Keratinocyte (primary cell): ENCODE measurements around the gene ZBTB17. TPM values are rescaled to one million over a fixed set of nuclear protein-coding genes. Genes with fewer than 3 reads are reported as not detected.

Source experiments
- DNase-seq: peaks from one replicate; pipeline ENCODE4 v3.0.0-alpha.2; 2011; ENCODE audit warnings: low read depth, missing footprints, low spot score
- FAIRE-seq: peaks from 2 replicates; lab custom pipeline; 2011; peaks lifted over from hg19 to GRCh38; lab: Jason Lieb, UNC
- H2AFZ ChIP-seq: 2 replicates; pipeline ENCODE4 v1.6.0; 2012; ENCODE audit warnings: low read length, control low read depth, inconsistent platforms; ENCODE audit not compliant: control insufficient read depth
- H3K27ac ChIP-seq: 2 replicates; pipeline ENCODE4 v1.5.1; 2011; ENCODE audit warnings: low read length; ENCODE audit not compliant: control insufficient read depth, insufficient read depth
- H3K27me3 ChIP-seq: 3 replicates; pipeline ENCODE4 v1.6.0; 2011; ENCODE audit warnings: low read length; ENCODE audit not compliant: control insufficient read depth, insufficient read depth; ENCODE audit errors: extremely low read depth
- H3K36me3 ChIP-seq, 2 experiments: 2 replicates in 1 of 2; 3 replicates in 1 of 2; pipeline ENCODE4 v1.5.1; 2011; ENCODE audit warnings: low read length in 2 of 2, mild to moderate bottlenecking in 1 of 2; ENCODE audit not compliant: control insufficient read depth in 2 of 2, insufficient read depth in 2 of 2; ENCODE audit errors: extremely low read depth in 1 of 2
- H3K4me1 ChIP-seq: 3 replicates; pipeline ENCODE4 v1.5.1; 2011; ENCODE audit warnings: low read length; ENCODE audit not compliant: control insufficient read depth, insufficient read depth; ENCODE audit errors: extremely low read depth
- H3K4me2 ChIP-seq: 3 replicates; pipeline ENCODE4 v1.6.0; 2011; ENCODE audit warnings: low read depth, low read length; ENCODE audit not compliant: control insufficient read depth, insufficient read depth; ENCODE audit errors: extremely low read depth
- H3K4me3 ChIP-seq, 3 experiments: fragments of 200-600 bp in 1 of 3; sonication (generic) in 1 of 3; 2 replicates in 2 of 3; 3 replicates in 1 of 3; pipeline ENCODE4 v1.5.1; 2011 to 2016; ENCODE audit warnings: low read length in 3 of 3, mild to moderate bottlenecking in 3 of 3, control low read depth in 2 of 3, inconsistent platforms in 1 of 3, low read depth in 1 of 3, mixed read lengths in 1 of 3, mixed run types in 1 of 3, moderate library complexity in 1 of 3; ENCODE audit not compliant: control insufficient read depth in 2 of 3, insufficient read depth in 2 of 3; ENCODE audit errors: extremely low read depth in 1 of 3
- H3K79me2 ChIP-seq: 2 replicates; pipeline ENCODE4 v1.6.0; 2012; ENCODE audit warnings: low read length; ENCODE audit not compliant: control insufficient read depth, insufficient read depth
- H3K9ac ChIP-seq: 3 replicates; pipeline ENCODE4 v1.6.0; 2011; ENCODE audit warnings: low read length; ENCODE audit not compliant: control insufficient read depth, insufficient read depth; ENCODE audit errors: extremely low read depth
- H3K9me1 ChIP-seq: 3 replicates; pipeline ENCODE4 v1.6.0; 2011; ENCODE audit warnings: low read length; ENCODE audit not compliant: control insufficient read depth, insufficient read depth; ENCODE audit errors: extremely low read depth
- H3K9me3 ChIP-seq: 2 replicates; pipeline ENCODE4 v1.5.1; 2012; ENCODE audit warnings: low read depth, low read length; ENCODE audit not compliant: control insufficient read depth
- H4K20me1 ChIP-seq: 3 replicates; pipeline ENCODE4 v1.6.0; 2011; ENCODE audit warnings: low read length; ENCODE audit not compliant: control insufficient read depth, insufficient read depth; ENCODE audit errors: extremely low read depth
- CTCF ChIP-seq, 3 experiments: IDR thresholded peaks in 1 of 3; conservative IDR thresholded peaks in 1 of 3; optimal IDR thresholded peaks in 1 of 3; 2 replicates in 2 of 3; 3 replicates in 1 of 3; pipeline versions ENCODE3 to v1.5.1; 2011; ENCODE audit warnings: low read length in 3 of 3, mild to moderate bottlenecking in 3 of 3, moderate library complexity in 2 of 3, control low read depth in 1 of 3, inconsistent platforms in 1 of 3; ENCODE audit not compliant: insufficient read depth in 2 of 3; ENCODE audit errors: extremely low read depth in 1 of 3
- EZH2 ChIP-seq: IDR thresholded peaks from one replicate; pipeline ENCODE4 v1.6.1; 2012; ENCODE audit warnings: inconsistent platforms, mild to moderate bottlenecking, low read length, moderate library complexity
- dilution Hi-C: fragments of 300-500 bp; cut with MboI; formaldehyde crosslinking; loops from one replicate; pipeline ENCODE4 v1.7.0; 2020; ENCODE audit warnings: low sequenced_read_pairs; ENCODE audit not compliant: extremely low pct_ligation_motif_present
- polyA plus RNA-seq, 5 experiments: library from polyadenylated mRNA; depleted of rRNA in 3 of 5; stranded (reverse) in 3 of 5; stranded (forward) in 1 of 5; unstranded in 1 of 5; fragments of >200 nt; gene quantifications; 1 replicate in 1 of 5; 2 replicates in 3 of 5; 3 replicates in 1 of 5; pipeline versions ENCODE4 v1.2.1 to v1.2.3, GENCODE V29; 2011 to 2012; ENCODE audit warnings: missing spikeins in 2 of 5, low read depth in 1 of 5, low replicate concordance in 1 of 5

Gene ZBTB17
- polyA plus RNA-seq, 1 donor (not counting 4 experiments of a cell fraction or from before 2014, with no cell fraction given), result 18.4 TPM

GRCh38 chr1:16017461-16018303, 41.8 kb upstream of the ZBTB17 start, which contains the start of gene HSPB7:
TSS of gene HSPB7 (minus strand) at chr1:16018043. CDS start at chr1:16017963, 80 bp downstream.
- Histone ChIP-seq H3K4me2 (no peak within 1 kb of the TSS), H3K36me3 (no peaks in the 10 kb centered on the region)
- no peak for TF ChIP-seq CTCF (optimal IDR thresholded peaks at IDR 0.05 in 1 of 3, IDR thresholded peaks at IDR 0.05 in 1 of 3, conservative IDR thresholded peaks at IDR 0.05 in 1 of 3; ENCODE audit: extremely low read depth in 1 of 3, insufficient read depth in 2 of 3, low read length in 3 of 3)
- TF ChIP-seq EZH2, result no peak

DNA sequence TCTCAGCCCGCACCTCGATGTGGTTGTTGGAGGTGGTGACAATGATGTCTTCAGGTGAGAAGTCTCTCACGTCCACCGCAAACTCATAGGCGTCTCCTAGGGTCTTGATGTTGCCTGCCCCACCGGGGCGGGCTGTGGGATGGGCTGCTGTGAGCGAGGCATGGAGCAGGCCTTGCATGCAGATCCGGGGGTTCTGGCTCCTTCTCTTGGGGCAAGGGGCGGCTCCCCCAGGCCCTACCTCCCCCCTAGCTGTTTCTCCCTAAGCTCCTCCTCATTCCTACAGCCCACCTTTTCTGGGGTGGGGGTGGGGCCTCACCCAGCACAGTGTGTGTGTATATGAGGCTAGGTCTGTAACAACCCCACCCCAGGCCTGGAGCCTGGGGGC, 41.2 kb upstream of the ZBTB17 start:
- DNase-seq, result no peak
- peaks cover 4% of the 10 kb centered on the region for H3K4me1 ChIP-seq
- peaks cover 5% of the 10 kb centered on the region for H4K20me1 ChIP-seq
- no peak overlapping the region for H3K4me3 ChIP-seq
- no peak overlapping the region for H3K27ac ChIP-seq
- H3K27me3 ChIP-seq, result no peaks in the 10 kb centered on the region
- no peaks in the 10 kb centered on the region for H3K9me3 ChIP-seq
- H3K4me2 ChIP-seq, result no peak overlapping the region
- dilution Hi-C loops, result no loop called here
- no peak overlapping the region for H3K9ac ChIP-seq
- no peak overlapping the region for H2AFZ ChIP-seq
- TF ChIP-seq CTCF (optimal IDR thresholded peaks at IDR 0.05 in 1 of 3, IDR thresholded peaks at IDR 0.05 in 1 of 3, conservative IDR thresholded peaks at IDR 0.05 in 1 of 3; ENCODE audit: extremely low read depth in 1 of 3, insufficient read depth in 2 of 3, low read length in 3 of 3), result no peak
- TF ChIP-seq EZH2, result no peak
- no peak for FAIRE-seq
- no peaks in the 10 kb centered on the region for H3K9me1 ChIP-seq
- H3K36me3 ChIP-seq, result no peaks in the 10 kb centered on the region
- no peaks in the 10 kb centered on the region for H3K79me2 ChIP-seq

More at GRCh38 chr1:16017461-16018303, 41.8 kb upstream of the ZBTB17 start, which contains the start of gene HSPB7:
- dilution Hi-C loops, result no loop called here
- Histone ChIP-seq H3K4me1 (peaks cover 2% of the 10 kb centered on the region), H3K9me1 (no peaks in the 10 kb centered on the region), H3K27ac (no peak within 1 kb of the TSS), H3K4me3 (no peak within 1 kb of the TSS), H3K9me3 (no peaks in the 10 kb centered on the region), H3K9ac (no peak within 1 kb of the TSS), H3K79me2 (no peaks in the 10 kb centered on the region), H3K27me3 (no peaks in the 10 kb centered on the region), H2AFZ (no peak within 1 kb of the TSS), H4K20me1 (peaks cover 5% of the 10 kb centered on the region)
- FAIRE-seq (no peak), DNase-seq (no peak)
